Uterus (tissue), 2 donors: ENCODE measurements around the gene LRP8.

Experiments
- POLR2A ChIP-seq, 2 donors: fragments of 450-650 bp; IDR thresholded peaks; one replicate each; pipeline ENCODE4 v1.6.1; 2016; ENCODE audit warnings: antibody characterized with exemption in 2 of 2, mild to moderate bottlenecking in 1 of 2, moderate library complexity in 1 of 2
- TF ChIP-seq, protein P1 (sequence below), 4 experiments: fragments of 200-600 bp in 2 of 4; fragments of 450-650 bp in 2 of 4; sonication (generic) in 2 of 4; IDR thresholded peaks; one replicate each; pipeline ENCODE4 v1.5.1; 2016 to 2019; ENCODE audit warnings: antibody characterized with exemption in 4 of 4, mild to moderate bottlenecking in 2 of 4, moderate library complexity in 1 of 4

GRCh38 chr1:53210954-53211353, 116.9 kb downstream of the LRP8 start:
- TF ChIP-seq, protein P1, sequence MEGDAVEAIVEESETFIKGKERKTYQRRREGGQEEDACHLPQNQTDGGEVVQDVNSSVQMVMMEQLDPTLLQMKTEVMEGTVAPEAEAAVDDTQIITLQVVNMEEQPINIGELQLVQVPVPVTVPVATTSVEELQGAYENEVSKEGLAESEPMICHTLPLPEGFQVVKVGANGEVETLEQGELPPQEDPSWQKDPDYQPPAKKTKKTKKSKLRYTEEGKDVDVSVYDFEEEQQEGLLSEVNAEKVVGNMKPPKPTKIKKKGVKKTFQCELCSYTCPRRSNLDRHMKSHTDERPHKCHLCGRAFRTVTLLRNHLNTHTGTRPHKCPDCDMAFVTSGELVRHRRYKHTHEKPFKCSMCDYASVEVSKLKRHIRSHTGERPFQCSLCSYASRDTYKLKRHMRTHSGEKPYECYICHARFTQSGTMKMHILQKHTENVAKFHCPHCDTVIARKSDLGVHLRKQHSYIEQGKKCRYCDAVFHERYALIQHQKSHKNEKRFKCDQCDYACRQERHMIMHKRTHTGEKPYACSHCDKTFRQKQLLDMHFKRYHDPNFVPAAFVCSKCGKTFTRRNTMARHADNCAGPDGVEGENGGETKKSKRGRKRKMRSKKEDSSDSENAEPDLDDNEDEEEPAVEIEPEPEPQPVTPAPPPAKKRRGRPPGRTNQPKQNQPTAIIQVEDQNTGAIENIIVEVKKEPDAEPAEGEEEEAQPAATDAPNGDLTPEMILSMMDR (IDR thresholded peaks at IDR 0.05), result no peak
- TF ChIP-seq POLR2A (IDR thresholded peaks at IDR 0.05), result no peak
